H1 (cell line): ENCODE data around the gene EEF1A2. TPM values are rescaled to one million over a fixed set of nuclear protein-coding genes. Genes with fewer than 3 reads are reported as not detected.

Experiments used
- CTCF ChIA-PET: fragments of 300-600 bp; sonication (Branson Sonifier 250); formaldehyde crosslinking; loops from one replicate; lab custom pipeline; 2021; ENCODE audit not compliant: partially characterized antibody; lab: Charles Lee
- POLR2A ChIA-PET: fragments of 300-600 bp; sonication (Branson Sonifier 250); formaldehyde crosslinking; loops from one replicate; lab custom pipeline; 2021; ENCODE audit warnings: inconsistent platforms; ENCODE audit not compliant: partially characterized antibody; lab: Charles Lee
- DNase-seq, 2 experiments: peaks; one replicate each; pipeline versions ENCODE4 v3.0.0 to v3.0.0-alpha.2; 2010 to 2022; ENCODE audit warnings: low spot score in 2 of 2, low read depth in 1 of 2, mixed read lengths in 1 of 2
- FAIRE-seq: peaks from 2 replicates; lab custom pipeline; 2011; peaks lifted over from hg19 to GRCh38; lab: Jason Lieb, UNC
- H2AFZ ChIP-seq: 2 replicates; pipeline ENCODE4 v1.8.1; 2012; ENCODE audit warnings: low read length, inconsistent platforms
- H2AK5ac ChIP-seq: 2 replicates; pipeline ENCODE4 v1.6.1; 2013; ENCODE audit warnings: low read depth, low read length
- H2BK120ac ChIP-seq: replicated peaks from 2 replicates; pipeline ENCODE3; 2013; ENCODE audit warnings: low read depth, low read length, inconsistent platforms
- H2BK12ac ChIP-seq: 2 replicates; pipeline ENCODE4 v1.6.1; 2013; ENCODE audit warnings: low read depth, low read length
- H2BK15ac ChIP-seq: 2 replicates; pipeline ENCODE4 v1.6.1; 2013; ENCODE audit warnings: low read length
- H2BK20ac ChIP-seq: 2 replicates; pipeline ENCODE4 v1.6.1; 2013; ENCODE audit warnings: low read length
- H2BK5ac ChIP-seq: 2 replicates; pipeline ENCODE4 v1.6.1; 2013; ENCODE audit warnings: low read depth, low read length
- H3K14ac ChIP-seq: 2 replicates; pipeline ENCODE4 v1.6.1; 2013; ENCODE audit warnings: inconsistent platforms; ENCODE audit not compliant: insufficient read length
- H3K18ac ChIP-seq: 2 replicates; pipeline ENCODE4 v1.6.1; 2013; ENCODE audit warnings: low read length; ENCODE audit errors: extremely low read depth
- H3K23ac ChIP-seq: 2 replicates; pipeline ENCODE4 v1.6.1; 2013; ENCODE audit warnings: inconsistent platforms; ENCODE audit not compliant: insufficient read length
- H3K23me2 ChIP-seq: 2 replicates; pipeline ENCODE4 v1.6.1; 2013; ENCODE audit warnings: low read depth, low read length
- H3K27ac ChIP-seq: 2 replicates; pipeline ENCODE4 v1.6.1; 2011; ENCODE audit warnings: low read depth, low read length, inconsistent platforms
- H3K27me3 ChIP-seq, 4 experiments: replicated peaks in 1 of 4; 1 replicate in 1 of 4; 2 replicates in 3 of 4; pipeline versions ENCODE4 v1.6.1 to v1.8.1; 2011 to 2013; ENCODE audit warnings: low read length in 3 of 4, mild to moderate bottlenecking in 3 of 4, inconsistent platforms in 2 of 4, mixed read lengths in 2 of 4, moderate library complexity in 1 of 4; ENCODE audit not compliant: control insufficient read depth in 3 of 4, insufficient read depth in 3 of 4; ENCODE audit errors: extremely low read depth in 1 of 4
- H3K36me3 ChIP-seq, 4 experiments: 2 replicates each; pipeline versions ENCODE4 v1.6.1 to v1.8.1; 2011 to 2013; ENCODE audit warnings: mild to moderate bottlenecking in 4 of 4, low read length in 3 of 4, moderate library complexity in 2 of 4, control low read depth in 1 of 4, inconsistent platforms in 1 of 4; ENCODE audit not compliant: insufficient read depth in 4 of 4, control insufficient read depth in 2 of 4
- H3K4ac ChIP-seq: replicated peaks from 2 replicates; pipeline ENCODE3; 2013; ENCODE audit warnings: low read length, low read depth, mixed read lengths, inconsistent platforms; ENCODE audit not compliant: insufficient read length
- H3K4me1 ChIP-seq, 4 experiments: replicated peaks in 1 of 4; 1 replicate in 1 of 4; 2 replicates in 3 of 4; pipeline versions ENCODE4 v1.6.1 to v1.8.1; 2011 to 2013; ENCODE audit warnings: low read length in 3 of 4, inconsistent platforms in 2 of 4, mixed read lengths in 1 of 4; ENCODE audit not compliant: insufficient read depth in 4 of 4, control insufficient read depth in 3 of 4
- H3K4me2 ChIP-seq, 2 experiments: 2 replicates each; pipeline versions ENCODE4 v1.6.1 to v1.8.1; 2011 to 2013; ENCODE audit warnings: low read depth in 2 of 2, low read length in 2 of 2, control low read depth in 1 of 2, inconsistent platforms in 1 of 2, mild to moderate bottlenecking in 1 of 2; ENCODE audit not compliant: insufficient read depth in 1 of 2
- H3K4me3 ChIP-seq, 4 experiments: fragments of 200-600, 300-600 bp in 1 of 4; sonication (generic), shearing (Covaris generic), sonication (Bioruptor Twin) in 1 of 4; 2 replicates each; pipeline versions ENCODE4 v1.5.1 to v1.8.1; 2011 to 2016; ENCODE audit warnings: low read length in 4 of 4, low read depth in 3 of 4, control low read depth in 2 of 4, inconsistent platforms in 2 of 4, mild to moderate bottlenecking in 2 of 4, mixed read lengths in 1 of 4, moderate library complexity in 1 of 4; ENCODE audit not compliant: insufficient read depth in 2 of 4; ENCODE audit errors: extremely low read depth in 1 of 4
- H3K56ac ChIP-seq: replicated peaks from 2 replicates; pipeline ENCODE3; 2013; ENCODE audit warnings: low read depth, mild to moderate bottlenecking, mixed read lengths, low read length, inconsistent platforms; ENCODE audit not compliant: insufficient read length
- H3K79me1 ChIP-seq: 2 replicates; pipeline ENCODE4 v1.6.1; 2013; ENCODE audit warnings: low read depth, low read length, control low read depth
- H3K79me2 ChIP-seq, 2 experiments: 2 replicates each; pipeline versions ENCODE4 v1.6.1 to v1.8.1; 2012 to 2013; ENCODE audit warnings: low read length in 2 of 2, mild to moderate bottlenecking in 2 of 2, inconsistent platforms in 1 of 2; ENCODE audit not compliant: insufficient read depth in 2 of 2, control insufficient read depth in 1 of 2
- H3K9ac ChIP-seq, 4 experiments: replicated peaks in 1 of 4; 1 replicate in 1 of 4; 2 replicates in 3 of 4; pipeline versions ENCODE4 v1.6.1 to v1.8.1; 2011 to 2013; ENCODE audit warnings: low read depth in 3 of 4, low read length in 3 of 4, control low read depth in 2 of 4, mild to moderate bottlenecking in 2 of 4, moderate library complexity in 2 of 4, inconsistent platforms in 1 of 4; ENCODE audit errors: extremely low read depth in 1 of 4
- H3K9me3 ChIP-seq, 2 experiments: 2 replicates each; pipeline versions ENCODE4 v1.6.1 to v1.8.1; 2012 to 2013; ENCODE audit warnings: mild to moderate bottlenecking in 2 of 2, moderate library complexity in 2 of 2, control low read depth in 1 of 2, inconsistent platforms in 1 of 2, low read depth in 1 of 2, low read length in 1 of 2, mixed read lengths in 1 of 2; ENCODE audit not compliant: insufficient read depth in 2 of 2
- H4K20me1 ChIP-seq, 2 experiments: replicated peaks in 1 of 2; 2 replicates each; pipeline versions ENCODE3 to v1.8.1; 2011 to 2013; ENCODE audit warnings: inconsistent platforms in 2 of 2, low read length in 2 of 2, mild to moderate bottlenecking in 1 of 2; ENCODE audit not compliant: insufficient read depth in 2 of 2, control insufficient read depth in 1 of 2
- H4K5ac ChIP-seq: 2 replicates; pipeline ENCODE4 v1.6.1; 2013; ENCODE audit warnings: low read length, low read depth, mixed read lengths, inconsistent platforms; ENCODE audit not compliant: insufficient read length
- H4K8ac ChIP-seq: 2 replicates; pipeline ENCODE4 v1.8.0; 2013; ENCODE audit warnings: mild to moderate bottlenecking, moderate library complexity, low read length, inconsistent platforms; ENCODE audit not compliant: insufficient read depth; ENCODE audit errors: extremely low read depth
- H4K91ac ChIP-seq: replicated peaks from 2 replicates; pipeline ENCODE3; 2013; ENCODE audit warnings: low read length, mixed read lengths, inconsistent platforms; ENCODE audit not compliant: insufficient read length
- CTCF ChIP-seq, 3 experiments: IDR thresholded peaks; 1 replicate in 2 of 3; 2 replicates in 1 of 3; pipeline versions ENCODE4 v1.5.1 to v1.6.1; 2011; ENCODE audit warnings: low read length in 3 of 3, mild to moderate bottlenecking in 3 of 3, inconsistent platforms in 2 of 3, low read depth in 1 of 3, moderate library complexity in 1 of 3; ENCODE audit not compliant: insufficient read depth in 1 of 3; ENCODE audit errors: control extremely low read depth in 1 of 3
- GABPA ChIP-seq: IDR thresholded peaks from 2 replicates; pipeline ENCODE4 v1.6.1; 2011; ENCODE audit warnings: mild to moderate bottlenecking, low read length, moderate library complexity, borderline replicate concordance; ENCODE audit not compliant: insufficient read depth
- MAFK ChIP-seq: IDR thresholded peaks from 2 replicates; pipeline ENCODE4 v1.6.1; 2012; ENCODE audit warnings: low read depth, mild to moderate bottlenecking, improper control_type of control experiment, low read length
- RAD21 ChIP-seq, 2 experiments: IDR thresholded peaks in 1 of 2; conservative IDR thresholded peaks in 1 of 2; 2 replicates each; pipeline ENCODE4 v1.6.1; 2011; ENCODE audit warnings: low read depth in 2 of 2, low read length in 2 of 2, improper control_type of control experiment in 1 of 2, inconsistent platforms in 1 of 2, mild to moderate bottlenecking in 1 of 2, moderate library complexity in 1 of 2
- ZNF274 ChIP-seq: IDR thresholded peaks from 2 replicates; pipeline ENCODE4 v1.7.0; 2012; ENCODE audit warnings: low read length, borderline replicate concordance; ENCODE audit errors: extremely low read depth
- WGBS, 2 experiments: shearing (Covaris generic) in 1 of 2; methylation state at CpG; one replicate each; pipeline versions ENCODE4 v1.1.6 to v1.1.7; 2013 to 2015; ENCODE audit warnings: low lambda C conversion rate in 2 of 2, mixed read lengths in 2 of 2, inconsistent platforms in 1 of 2, low coverage in 1 of 2, missing lambda C conversion rate in 1 of 2; ENCODE audit not compliant: insufficient replicate concordance in 2 of 2, insufficient coverage in 1 of 2, insufficient read length in 1 of 2; ENCODE audit errors: extremely low coverage in 1 of 2, missing lambda C conversion rate in 1 of 2; 5-methylcytosine and 5-hydroxymethylcytosine counted together
- polyA plus RNA-seq, 7 experiments: library from polyadenylated mRNA; depleted of rRNA in 3 of 7; stranded (reverse) in 5 of 7; unstranded in 2 of 7; fragments of >200 nt in 5 of 7; fragments of 200-250 nt in 2 of 7; gene quantifications; 1 replicate in 5 of 7; 2 replicates in 1 of 7; 4 replicates in 1 of 7; pipeline versions ENCODE4 v1.2.1 to v1.2.3, GENCODE V29; 2011 to 2013; ENCODE audit warnings: missing spikeins in 2 of 7, mixed read lengths in 2 of 7
- total RNA-seq: library from RNA; stranded (reverse); fragmentation: NEBNext Ultra II Directional; extraction: Animal tissue kit (Norgen Biotek cat#: 25700); gene quantifications from 2 replicates; pipeline ENCODE4 v1.2.1, GENCODE V29; 2021

Gene EEF1A2
- total and polyA plus RNA-seq, 2 of the 8 experiments (the other 6 are each of a cell fraction or from before 2014, with no cell fraction given): 7.4 to 25.8 TPM

- DNase-seq: peak in 1 of 2 experiments; percentile 59
- CTCF ChIA-PET: interaction anchor here (0.7 to 3.0 kb wide), 12 partner anchors 9 to 76 kb away, joined by 3 to 31 read pairs (median 3); partner anchors contain the start of gene PTK6
- 75% methylated on average over 20 of the region's 20 CpGs; no CpG with 5 or more reads in 1 of the 2 experiments for WGBS, 2 experiments
Observed at GRCh38 chr20:63518351-63518861, 19.5 kb upstream of the EEF1A2 start.

More at GRCh38 chr20:63518351-63518861, 19.5 kb upstream of the EEF1A2 start:
- Histone ChIP-seq H4K20me1 (peaks cover 3 to 22% of the 10 kb centered on the region in 2 experiments), H3K4me3 (no peak overlapping the region), H3K4me2 (no peak overlapping the region), H3K79me2 (peaks cover 0 to 4% of the 10 kb centered on the region in 2 experiments; a peak in 1 of 4 replicates), H3K27me3 (peaks cover 0 to 6% (median under 1%) of the 10 kb centered on the region in 4 experiments; a peak in 3 of 7 replicates), H2BK120ac (no peak overlapping the region), H2AFZ (no peak overlapping the region), H3K79me1 (peaks cover 7% of the 10 kb centered on the region; the same call in 1 of the 2 replicates), H3K36me3 (peaks cover 0 to 12% (median 0%) of the 10 kb centered on the region in 4 experiments; a peak in 2 of 8 replicates), H3K9ac (no peak overlapping the region), H4K8ac (no peak overlapping the region; the same call in 1 of the 2 replicates), H3K23ac (no peak overlapping the region), H2BK5ac (no peak overlapping the region; the same call in 1 of the 2 replicates), H2BK15ac (no peak overlapping the region), H3K9me3 (no peaks in the 10 kb centered on the region), H2BK20ac (no peak overlapping the region), H4K5ac (no peak overlapping the region), H3K56ac (no peak overlapping the region), H3K14ac (no peak overlapping the region), H3K4ac (no peak overlapping the region), H2AK5ac (no peak overlapping the region; the same call in 1 of the 2 replicates), H3K18ac (no peak overlapping the region), H3K4me1 (peaks cover 0 to 21% (median 10%) of the 10 kb centered on the region in 4 experiments; a peak in 5 of 7 replicates), H3K27ac (no peak overlapping the region), H4K91ac (no peak overlapping the region), H2BK12ac (0 out of 2 replicates have a peak overlapping the region, but pooled peaks have one; percentile 9), H3K23me2 (peaks cover 17% of the 10 kb centered on the region; the same call in 1 of the 2 replicates)
- TF ChIP-seq GABPA (no peak), CTCF (IDR thresholded peaks at IDR 0.05; ENCODE audit: control extremely low read depth in 1 of 3, insufficient read depth in 1 of 3, low read depth in 1 of 3, low read length in 3 of 3) (peak in 1 of 3 experiments; percentile 11; a peak in 1 of 4 replicates), MAFK (no peak), RAD21 (IDR thresholded peaks at IDR 0.05 in 1 of 2, conservative IDR thresholded peaks at IDR 0.05 in 1 of 2; ENCODE audit: low read depth in 2 of 2, low read length in 2 of 2) (peak; percentile 1 to 29; a peak in 2 of 4 replicates), ZNF274 (no peak)
- FAIRE-seq: no peak
- POLR2A ChIA-PET: interaction anchor here (1.5 to 2.4 kb wide), 2 partner anchors 11 to 123 kb away, joined by 5 to 8 read pairs; no protein-coding TSS in a partner anchor
